Right atrium auricular region (tissue), 2 donors: Measurements from ENCODE around the gene THOC5. TPM values are rescaled to one million over a fixed set of nuclear protein-coding genes. Genes with fewer than 3 reads are reported as not detected.

ENCODE experiments used
- DNase-seq: peaks from one replicate; pipeline ENCODE4 v3.0.0-alpha.2; 2019; ENCODE audit warnings: low spot score
- H3K27ac ChIP-seq, 2 donors: fragments of 200-600 bp; sonication (generic); 1 replicate in 1 of 2; 2 replicates in 1 of 2; pipeline ENCODE4 v1.5.1; 2016 to 2019
- H3K27me3 ChIP-seq, 2 donors: fragments of 200-600 bp; sonication (generic); one replicate each; pipeline versions ENCODE4 v1.5.1 to v1.6.0; 2017 to 2019
- H3K36me3 ChIP-seq: fragments of 200-600 bp; sonication (generic); one replicate; pipeline ENCODE4 v1.5.1; 2016
- H3K4me1 ChIP-seq, 2 donors: fragments of 200-600 bp; sonication (generic); one replicate each; pipeline versions ENCODE4 v1.5.1 to v1.6.0; 2017 to 2019
- H3K4me3 ChIP-seq, 2 donors: fragments of 200-600 bp; sonication (generic); 1 replicate in 1 of 2; 2 replicates in 1 of 2; pipeline ENCODE4 v1.5.1; 2017 to 2019; ENCODE audit warnings: mild to moderate bottlenecking in 1 of 2, moderate library complexity in 1 of 2
- H3K9me3 ChIP-seq, 2 donors: fragments of 200-600 bp; sonication (generic); one replicate each; pipeline ENCODE4 v1.5.1; 2019
- CTCF ChIP-seq, 2 donors: fragments of 200-600 bp; sonication (generic); IDR thresholded peaks; one replicate each; pipeline ENCODE4 v1.5.1; 2019; ENCODE audit warnings: antibody characterized with exemption in 2 of 2
- total RNA-seq, 2 donors: library from RNA; depleted of rRNA; stranded (reverse); fragments of >200 nt; gene quantifications; one replicate each; pipeline ENCODE4 v1.1.0, GENCODE V29; 2016

THOC5 gene
- total RNA-seq, 2 donors from 2014 or later = 34.9 to 42.7 TPM

- no peak for TF ChIP-seq CTCF (IDR thresholded peaks at IDR 0.05)
- DNase-seq = no peak
- H3K4me1 ChIP-seq = no peaks in the 10 kb centered on the region
- H3K4me3 ChIP-seq = no peak overlapping the region
- no peaks in the 10 kb centered on the region for H3K9me3 ChIP-seq
- no peaks in the 10 kb centered on the region for H3K36me3 ChIP-seq
- H3K27me3 ChIP-seq = no peaks in the 10 kb centered on the region
- H3K27ac ChIP-seq = no peak overlapping the region
Measured at GRCh38 chr22:29487426-29487986, 66.1 kb downstream of the THOC5 start.

- Histone ChIP-seq H3K27ac (no peak overlapping the region), H3K27me3 (peaks cover 3 to 11% of the 10 kb centered on the region in 2 donors), H3K9me3 (no peaks in the 10 kb centered on the region), H3K36me3 (no peaks in the 10 kb centered on the region), H3K4me3 (no peak overlapping the region), H3K4me1 (peaks cover 0 to 9% of the 10 kb centered on the region in 2 donors)
- TF ChIP-seq CTCF (IDR thresholded peaks at IDR 0.05) = no peak
- DNase-seq = no peak
Measured at GRCh38 chr22:29485448-29485847, 68.1 kb downstream of the THOC5 start.

GRCh38 chr22:29484642-29485041 lies 68.9 kb downstream of the THOC5 start:
- no peak for TF ChIP-seq CTCF (IDR thresholded peaks at IDR 0.05)
- no peak overlapping the region for H3K4me3 ChIP-seq
- DNase-seq = no peak
- H3K36me3 ChIP-seq = no peaks in the 10 kb centered on the region
- no peak overlapping the region for H3K27ac ChIP-seq
- H3K4me1 ChIP-seq = peaks cover 0 to 17% of the 10 kb centered on the region in 2 donors
- peaks cover 8 to 19% of the 10 kb centered on the region in 2 donors for H3K27me3 ChIP-seq
- H3K9me3 ChIP-seq = no peaks in the 10 kb centered on the region

DNA sequence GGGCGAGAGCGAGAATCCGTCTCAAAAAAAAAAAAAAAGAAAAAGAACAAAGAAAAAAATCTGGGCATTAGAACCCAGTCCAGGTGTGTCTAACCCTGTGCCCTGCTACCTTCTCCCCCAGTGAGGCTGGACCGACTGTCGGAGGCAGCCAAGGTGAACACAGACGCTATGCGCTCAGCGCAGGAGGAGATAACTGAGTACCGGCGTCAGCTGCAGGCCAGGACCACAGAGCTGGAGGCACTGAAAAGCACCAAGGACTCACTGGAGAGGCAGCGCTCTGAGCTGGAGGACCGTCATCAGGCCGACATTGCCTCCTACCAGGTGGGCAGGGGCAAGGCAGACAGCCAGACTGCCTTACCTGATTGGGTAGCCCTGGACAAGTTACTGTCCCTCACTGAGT lies 70.3 kb downstream of the THOC5 start:
- Histone ChIP-seq H3K27ac (no peak overlapping the region), H3K36me3 (no peaks in the 10 kb centered on the region), H3K4me3 (no peak overlapping the region), H3K4me1 (peaks cover 0 to 18% of the 10 kb centered on the region in 2 donors), H3K27me3 (peaks cover 15 to 24% of the 10 kb centered on the region in 2 donors), H3K9me3 (no peaks in the 10 kb centered on the region)
- no peak for TF ChIP-seq CTCF (IDR thresholded peaks at IDR 0.05)
- DNase-seq = no peak

- Histone ChIP-seq H3K4me3 (no peak overlapping the region), H3K27me3 (peaks cover 15 to 24% of the 10 kb centered on the region in 2 donors), H3K27ac (no peak overlapping the region), H3K9me3 (no peaks in the 10 kb centered on the region), H3K4me1 (peaks cover 0 to 18% of the 10 kb centered on the region in 2 donors), H3K36me3 (no peaks in the 10 kb centered on the region)
- no peak for DNase-seq
- TF ChIP-seq CTCF (IDR thresholded peaks at IDR 0.05) = no peak
Measured at GRCh38 chr22:29482726-29483125, 70.8 kb downstream of the THOC5 start.

- H3K4me1 ChIP-seq = peaks cover 0 to 18% of the 10 kb centered on the region in 2 donors
- no peaks in the 10 kb centered on the region for H3K36me3 ChIP-seq
- no peak overlapping the region for H3K4me3 ChIP-seq
- TF ChIP-seq CTCF (IDR thresholded peaks at IDR 0.05) = no peak
- no peak for DNase-seq
- H3K9me3 ChIP-seq = no peaks in the 10 kb centered on the region
- H3K27ac ChIP-seq = no peak overlapping the region
- peaks cover 15 to 24% of the 10 kb centered on the region in 2 donors for H3K27me3 ChIP-seq
Measured at GRCh38 chr22:29482253-29482652, 71.3 kb downstream of the THOC5 start.
